CD4-positive, alpha-beta T cell treated with Interleukin-17A for 4 hours (primary cell): ENCODE data around the gene LRRC27.
"Not testable (repeated sequence)": the region's sequence is repeated elsewhere in the genome, so short reads cannot be mapped to it uniquely, and the experiment has no call there.

Experiments used
- DNase-seq: peaks from one replicate; pipeline ENCODE4 v3.0.0-alpha.2; 2020; ENCODE audit warnings: mixed read lengths

Gene LRRC27

GRCh38 chr10:132301371-132302330, 30.3 kb upstream of the LRRC27 start:
- no peak for DNase-seq

DNA sequence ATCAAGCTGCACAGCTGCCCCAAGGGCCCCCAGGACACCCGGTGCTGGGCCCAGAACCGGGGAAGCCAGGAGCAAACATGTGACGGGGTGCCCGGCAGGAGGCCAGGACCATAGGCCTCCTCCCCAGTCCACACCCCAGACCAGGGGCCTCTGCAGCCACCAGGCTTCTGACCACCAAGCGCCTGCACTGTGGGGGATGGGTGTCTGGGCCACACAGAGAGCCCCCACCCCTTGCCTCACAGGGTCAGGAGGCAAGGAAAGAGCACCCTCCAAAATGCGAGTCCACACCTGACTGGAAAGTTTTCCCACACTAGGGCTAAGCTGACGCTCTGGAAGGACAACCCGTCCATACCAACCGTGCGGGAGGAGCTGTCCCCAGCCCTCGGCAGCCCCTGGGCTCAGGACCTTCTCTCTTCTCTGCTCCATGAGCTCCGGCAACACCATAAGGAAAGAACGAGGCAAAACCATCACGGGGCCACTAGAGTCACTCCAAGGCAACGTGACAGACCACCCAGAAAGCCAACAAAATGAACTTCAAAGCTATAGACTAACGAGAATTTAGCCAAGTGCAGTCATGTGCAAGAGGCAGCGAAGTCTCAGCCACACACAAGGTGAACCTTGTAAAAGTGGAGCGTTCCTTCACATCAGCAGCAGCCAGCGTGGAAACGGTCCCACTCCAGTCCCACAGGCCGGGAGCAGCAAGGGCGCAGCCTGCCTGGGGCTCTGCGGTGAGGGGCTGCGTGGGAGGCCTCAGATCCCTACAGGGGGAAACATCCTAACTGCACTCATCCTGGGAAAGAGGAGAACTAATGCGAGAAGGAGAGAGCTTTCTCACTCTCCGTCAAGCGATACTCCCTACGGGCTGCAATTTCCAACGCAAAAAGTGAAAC, 29.3 kb upstream of the LRRC27 start:
- DNase-seq = no peak

GRCh38 chr10:132303361-132304115, 28.5 kb upstream of the LRRC27 start:
- no peak for DNase-seq

GRCh38 chr10:132304756-132305509, 27.1 kb upstream of the LRRC27 start:
- DNase-seq = no peak

DNA sequence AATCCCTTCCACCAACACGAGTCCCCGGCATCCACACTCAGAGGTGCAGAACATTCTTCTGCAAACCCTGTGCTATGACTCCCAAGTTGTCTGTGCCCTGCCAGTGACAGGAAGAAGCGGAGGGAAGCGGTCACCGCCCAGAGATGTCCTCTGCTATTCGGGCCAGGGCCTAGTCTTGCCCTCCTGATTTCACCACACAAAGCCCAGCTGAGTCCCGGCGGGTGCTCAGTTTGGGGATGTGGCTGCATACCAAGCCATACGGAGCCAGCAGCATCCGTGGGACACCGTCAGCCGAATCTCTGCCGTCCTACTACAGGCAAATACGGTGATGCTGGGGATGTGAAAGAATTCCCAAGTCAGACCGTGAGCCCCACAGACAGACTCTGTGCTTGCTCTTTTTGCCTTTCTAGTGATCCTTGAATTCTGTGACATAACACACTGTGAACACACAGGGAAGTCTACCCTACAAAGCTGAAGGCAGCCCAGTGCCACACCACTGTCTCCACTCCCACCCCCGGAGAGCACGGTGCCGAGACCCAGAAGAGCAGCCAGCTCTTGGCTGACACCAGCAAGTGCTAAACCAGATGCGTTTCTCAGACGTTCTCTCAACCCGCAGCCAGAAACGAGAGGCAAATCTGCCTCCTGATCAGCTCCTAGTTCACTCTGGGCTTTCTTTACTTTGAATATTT, 26.2 kb upstream of the LRRC27 start:
- no peak for DNase-seq

DNA sequence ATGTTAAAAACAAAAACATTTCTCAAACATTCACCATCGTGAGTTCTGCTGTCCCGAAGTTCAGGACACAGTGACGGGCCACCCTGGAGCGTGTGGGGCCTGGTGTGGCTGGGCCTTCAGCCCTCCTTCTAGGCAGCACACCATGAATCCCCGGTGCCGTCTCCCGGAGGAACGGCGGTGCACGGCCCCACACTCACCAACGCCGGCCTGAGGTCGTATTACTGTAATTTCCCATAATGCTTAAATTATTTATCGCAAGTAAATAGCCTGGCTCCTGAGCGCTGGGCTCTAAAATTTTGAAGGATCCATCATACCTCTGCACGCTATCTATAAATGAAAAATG, 25.7 kb upstream of the LRRC27 start:
- no peak for DNase-seq

DNA sequence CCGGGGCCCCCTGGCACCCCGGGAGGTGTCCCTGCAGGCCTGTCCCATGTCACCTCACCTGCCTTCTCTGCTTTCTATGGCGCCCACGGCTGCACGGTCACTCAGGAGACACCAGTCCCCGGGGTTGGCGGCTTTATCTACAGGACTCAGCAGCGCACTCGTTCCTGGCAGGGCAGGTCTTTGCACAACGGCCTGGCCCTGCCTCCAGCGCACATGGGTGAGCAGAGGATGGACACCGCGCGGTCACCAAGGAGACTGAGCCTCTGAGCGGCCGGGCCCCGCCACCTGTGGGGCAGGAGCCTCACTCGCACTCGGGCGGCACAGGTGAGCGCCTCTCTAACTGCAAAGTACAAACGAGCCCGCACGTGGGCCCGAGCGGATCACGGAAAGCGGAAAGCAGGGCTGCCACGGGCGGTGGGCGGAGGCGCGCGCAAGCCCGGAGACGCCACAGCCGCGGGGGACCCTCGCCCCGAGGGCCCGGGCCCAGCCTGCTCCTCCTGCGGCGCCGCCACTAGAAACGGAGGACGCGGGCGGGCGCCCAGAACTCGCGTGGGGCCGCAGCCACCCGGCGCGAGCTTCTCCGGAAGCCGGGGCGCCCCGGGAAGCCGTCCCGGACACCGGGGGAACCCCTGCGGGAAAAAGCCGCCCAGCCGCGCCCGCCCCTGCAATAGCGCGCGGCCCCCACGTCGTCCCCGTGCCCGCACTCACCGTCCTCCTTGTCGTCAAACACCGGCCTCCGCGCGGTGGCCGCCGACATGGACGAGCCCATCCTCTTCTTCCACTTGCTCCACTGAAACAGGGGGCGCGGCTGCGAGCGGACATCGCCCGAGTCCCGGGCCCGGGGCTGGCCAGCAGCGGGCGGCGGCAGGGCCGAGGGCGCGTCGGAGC, 24.9 kb upstream of the LRRC27 start:
- DNase-seq = peak; percentile 54

GRCh38 chr10:132307823-132308586, 24.0 kb upstream of the LRRC27 start, which contains the start of gene STK32C:
Gene STK32C (minus strand): TSS chr10:132307950. CDS start chr10:132307833, 117 bp downstream.
- DNase-seq = peak; percentile 99

- DNase-seq = no peak
These were observed 23.2 kb upstream of the LRRC27 start for GRCh38 chr10:132308587-132309470.

DNA sequence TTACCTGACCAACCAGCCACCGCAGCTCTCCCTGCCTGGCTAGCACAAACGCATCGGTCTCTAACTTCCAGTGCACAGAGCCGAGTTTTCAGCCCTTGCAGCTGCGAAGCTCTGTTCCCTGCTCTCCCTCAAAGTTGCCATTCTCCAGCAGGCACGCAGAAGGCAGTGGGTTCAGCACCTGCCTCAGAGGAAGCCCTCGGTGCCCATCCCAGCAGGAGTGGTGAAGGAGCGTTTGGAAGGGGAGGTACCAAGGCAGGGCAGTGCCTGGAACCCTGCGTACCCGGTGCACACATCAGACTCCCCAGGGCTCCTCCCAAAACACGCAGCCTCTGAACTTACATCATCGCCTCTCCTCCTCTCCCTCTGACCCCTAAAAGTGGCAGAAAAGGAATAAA, 22.5 kb upstream of the LRRC27 start:
- DNase-seq = no peak

GRCh38 chr10:132309879-132310591, 22.0 kb upstream of the LRRC27 start:
- no peak for DNase-seq

- DNase-seq = no peak
These were observed 21.2 kb upstream of the LRRC27 start for GRCh38 chr10:132310701-132311337.

- DNase-seq = no peak
These were observed 20.6 kb upstream of the LRRC27 start for GRCh38 chr10:132311338-132311939.

DNA sequence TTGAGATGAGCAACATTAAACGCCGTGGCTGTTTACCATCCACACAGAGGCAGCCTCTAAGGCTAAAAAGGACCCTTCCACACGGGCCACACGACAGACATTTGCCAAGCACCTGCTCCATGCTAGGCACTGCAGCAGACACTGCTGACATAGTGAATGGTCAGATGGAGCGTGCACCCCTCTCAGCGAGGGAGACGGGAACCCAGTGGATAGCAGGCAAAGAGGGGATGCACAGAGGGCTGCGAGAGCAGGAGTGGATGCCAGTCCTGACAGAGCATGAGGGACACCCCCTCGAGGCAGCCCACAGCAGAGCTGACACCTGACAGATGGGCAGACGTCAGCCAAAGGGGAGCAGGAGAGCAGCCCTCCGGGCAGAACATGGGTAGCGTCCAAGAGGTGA, 18.7 kb upstream of the LRRC27 start:
- DNase-seq = no peak

GRCh38 chr10:132313865-132314264, 18.1 kb upstream of the LRRC27 start:
- no peak for DNase-seq

- DNase-seq = no peak
These were observed 17.7 kb upstream of the LRRC27 start for GRCh38 chr10:132314336-132314735.

DNA sequence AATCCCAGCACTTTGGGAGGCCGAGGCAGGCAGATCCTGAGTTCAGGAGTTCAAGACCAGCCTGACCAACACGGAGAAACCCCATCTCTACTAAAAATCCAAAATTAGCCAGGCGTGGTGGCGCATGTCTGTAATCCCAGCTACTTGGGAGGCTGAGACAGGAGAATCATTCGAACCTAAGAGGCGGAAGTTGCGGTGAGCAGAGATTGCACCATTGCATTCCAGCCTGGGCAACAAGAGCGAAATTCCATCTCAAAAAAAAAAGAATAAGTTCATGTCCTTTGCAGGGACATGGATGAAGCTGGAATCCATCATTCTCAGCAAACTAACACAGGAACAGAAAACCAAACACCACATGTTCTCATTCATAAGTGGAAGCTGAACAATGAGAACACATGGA, 17.1 kb upstream of the LRRC27 start:
- not testable (repeated sequence) for DNase-seq
